ENCODE results near the gene CDK14. TPM values are rescaled to one million over a fixed set of nuclear protein-coding genes. Genes with fewer than 3 reads are reported as not detected.

CDK14 gene
- total and polyA plus RNA-seq, 2 of the 8 experiments (the other 6 are each of a cell fraction or from before 2014, with no cell fraction given): 5.5 to 47.3 TPM

DNA sequence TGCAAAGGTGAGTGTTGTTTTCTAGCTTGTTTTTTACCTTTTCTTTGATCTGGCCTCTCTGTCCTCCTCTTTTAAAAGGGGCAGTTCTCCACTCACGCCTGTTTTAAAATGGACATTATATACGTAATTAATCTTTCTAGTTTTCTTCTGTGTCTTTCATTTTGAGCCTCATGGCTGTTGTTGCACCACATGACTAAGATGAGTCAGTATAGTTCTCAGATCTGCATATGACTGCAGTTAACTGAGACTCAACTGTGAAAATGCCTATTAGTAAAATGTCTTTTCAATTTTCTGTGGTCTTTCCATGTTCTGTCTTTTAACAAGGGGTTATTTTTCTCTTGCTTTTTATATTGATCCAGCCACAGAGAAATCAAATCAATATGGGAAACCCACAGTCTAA, 296.1 kb downstream of the CDK14 start:
- CTCF ChIA-PET (ENCODE audit: partially characterized antibody): no interaction called here
- TF ChIP-seq SAP30 (IDR thresholded peaks at IDR 0.05; ENCODE audit: insufficient read depth, insufficient replicate concordance, low read length) (no peak), POLR2A (IDR thresholded peaks at IDR 0.05; ENCODE audit: control extremely low read depth in 1 of 2, low read depth in 2 of 2, low read length in 2 of 2) (no peak), YY1 (IDR thresholded peaks at IDR 0.05; ENCODE audit: low read depth, low read length) (no peak), BACH1 (IDR thresholded peaks at IDR 0.05; ENCODE audit: low read length) (no peak), RNF2 (IDR thresholded peaks at IDR 0.05; ENCODE audit: borderline replicate concordance, low read depth, low read length, missing control alignments, poor library complexity, severe bottlenecking) (no peak), ZNF274 (IDR thresholded peaks at IDR 0.05; ENCODE audit: borderline replicate concordance, extremely low read depth, low read length) (no peak), NRF1 (IDR thresholded peaks at IDR 0.05; ENCODE audit: low read depth, low read length) (no peak), TEAD4 (IDR thresholded peaks at IDR 0.05; ENCODE audit: low read depth, low read length) (no peak), EP300 (IDR thresholded peaks at IDR 0.05; ENCODE audit: borderline replicate concordance in 1 of 2, low read depth in 2 of 2, low read length in 2 of 2) (no peak), PHF8 (conservative IDR thresholded peaks at IDR 0.05; ENCODE audit: low read depth, low read length) (no peak), MAFK (IDR thresholded peaks at IDR 0.05; ENCODE audit: low read depth, low read length) (no peak), ASH2L (IDR thresholded peaks at IDR 0.05; ENCODE audit: low read length) (no peak), E2F6 (IDR thresholded peaks at IDR 0.05) (no peak), ATF3 (IDR thresholded peaks at IDR 0.05; ENCODE audit: insufficient read depth, low read depth, low read length) (no peak)

More for the DNA sequence above, 296.1 kb downstream of the CDK14 start:
- H3K23ac ChIP-seq (ENCODE audit: insufficient read length): no peak overlapping the region
- POLR2A ChIA-PET (ENCODE audit: partially characterized antibody): no interaction called here
- H4K91ac ChIP-seq (replicated peaks; ENCODE audit: insufficient read length, low read length): no peak overlapping the region
- H4K20me1 ChIP-seq (replicated peaks in 1 of 2; ENCODE audit: control insufficient read depth in 1 of 2, insufficient read depth in 2 of 2, low read length in 2 of 2): no peaks in the 10 kb centered on the region
- H3K4me3 ChIP-seq (ENCODE audit: extremely low read depth in 1 of 4, insufficient read depth in 2 of 4, low read depth in 3 of 4, low read length in 4 of 4): no peak overlapping the region
- H3K4ac ChIP-seq (replicated peaks; ENCODE audit: insufficient read length, low read depth, low read length): no peak overlapping the region
- H3K4me1 ChIP-seq (replicated peaks in 1 of 4; ENCODE audit: control insufficient read depth in 3 of 4, insufficient read depth in 4 of 4, low read length in 3 of 4): peaks cover 0 to 3% (median 1%) of the 10 kb centered on the region in 4 experiments; a peak in 2 of 7 replicates
- FAIRE-seq (no peak), DNase-seq (ENCODE audit: low read depth in 1 of 2, low spot score in 2 of 2) (no peak)
- no peak overlapping the region for H3K14ac ChIP-seq (ENCODE audit: insufficient read length)
- no peak overlapping the region for H2BK15ac ChIP-seq (ENCODE audit: low read length)
- H3K79me2 ChIP-seq (ENCODE audit: control insufficient read depth in 1 of 2, insufficient read depth in 2 of 2, low read length in 2 of 2): no peaks in the 10 kb centered on the region
- no peaks in the 10 kb centered on the region for H3K23me2 ChIP-seq (ENCODE audit: low read depth, low read length)
- H4K5ac ChIP-seq (ENCODE audit: insufficient read length, low read depth, low read length): no peak overlapping the region
- no peak overlapping the region for H2BK120ac ChIP-seq (replicated peaks; ENCODE audit: low read depth, low read length)
- H3K9ac ChIP-seq (replicated peaks in 1 of 4; ENCODE audit: extremely low read depth in 1 of 4, low read depth in 3 of 4, low read length in 3 of 4): no peak overlapping the region
- no peak overlapping the region for H2AFZ ChIP-seq (ENCODE audit: low read length)
- H2AK5ac ChIP-seq (ENCODE audit: low read depth, low read length): no peak overlapping the region
- WGBS, 2 experiments (ENCODE audit: extremely low coverage in 1 of 2, insufficient coverage in 1 of 2, insufficient read length in 1 of 2, insufficient replicate concordance in 2 of 2, low coverage in 1 of 2, low lambda C conversion rate in 2 of 2, missing lambda C conversion rate in 1 of 2): 88% methylated on average over 2 of the region's 2 CpGs; no CpG with 5 or more reads in 1 of the 2 experiments
- no peak overlapping the region for H2BK5ac ChIP-seq (ENCODE audit: low read depth, low read length)
- no peak overlapping the region for H3K4me2 ChIP-seq (ENCODE audit: insufficient read depth in 1 of 2, low read depth in 2 of 2, low read length in 2 of 2)
- no peak overlapping the region for H4K8ac ChIP-seq (ENCODE audit: extremely low read depth, insufficient read depth, low read length)
- H2BK12ac ChIP-seq (ENCODE audit: low read depth, low read length): no peak overlapping the region
- H3K27ac ChIP-seq (ENCODE audit: low read depth, low read length): no peak overlapping the region
- H3K9me3 ChIP-seq (ENCODE audit: insufficient read depth in 2 of 2, low read depth in 1 of 2, low read length in 1 of 2): no peaks in the 10 kb centered on the region
- no peaks in the 10 kb centered on the region for H3K27me3 ChIP-seq (replicated peaks in 1 of 4; ENCODE audit: control insufficient read depth in 3 of 4, extremely low read depth in 1 of 4, insufficient read depth in 3 of 4, low read length in 3 of 4)
- H3K56ac ChIP-seq (replicated peaks; ENCODE audit: insufficient read length, low read depth, low read length): no peak overlapping the region
- H3K36me3 ChIP-seq (ENCODE audit: control insufficient read depth in 2 of 4, insufficient read depth in 4 of 4, low read length in 3 of 4): no peaks in the 10 kb centered on the region
- no peaks in the 10 kb centered on the region for H3K79me1 ChIP-seq (ENCODE audit: low read depth, low read length)
- H3K18ac ChIP-seq (ENCODE audit: extremely low read depth, low read length): no peak overlapping the region
- H2BK20ac ChIP-seq (ENCODE audit: low read length): no peak overlapping the region
